Skeletal muscle tissue (tissue), 4 donors: ENCODE results near the gene PHF14. TPM values are rescaled to one million over a fixed set of nuclear protein-coding genes. Genes with fewer than 3 reads are reported as not detected.

Source experiments
- H3K27ac ChIP-seq: one replicate; pipeline ENCODE4 v1.7.0; 2013; ENCODE audit warnings: mild to moderate bottlenecking, low read depth, low read length, inconsistent platforms
- H3K27me3 ChIP-seq, 3 donors: one replicate each; pipeline ENCODE4 v1.7.0; 2013; ENCODE audit warnings: low read length in 3 of 3; ENCODE audit not compliant: control insufficient read depth in 3 of 3, insufficient read depth in 3 of 3
- H3K36me3 ChIP-seq, 3 donors: one replicate each; pipeline ENCODE4 v1.7.0; 2013; ENCODE audit warnings: low read length in 3 of 3; ENCODE audit not compliant: control insufficient read depth in 3 of 3, insufficient read depth in 3 of 3
- H3K4me1 ChIP-seq, 3 donors: one replicate each; pipeline ENCODE4 v1.7.0; 2013; ENCODE audit warnings: low read length in 3 of 3, mild to moderate bottlenecking in 3 of 3; ENCODE audit not compliant: control insufficient read depth in 3 of 3, insufficient read depth in 3 of 3
- H3K4me3 ChIP-seq, 3 donors: one replicate each; pipeline ENCODE4 v1.7.0; 2013; ENCODE audit warnings: low read length in 3 of 3
- H3K9ac ChIP-seq, 3 donors: one replicate each; pipeline ENCODE4 v1.7.0; 2013; ENCODE audit warnings: low read length in 3 of 3, mild to moderate bottlenecking in 3 of 3, moderate library complexity in 2 of 3, low read depth in 1 of 3
- H3K9me3 ChIP-seq, 3 donors: one replicate each; pipeline ENCODE4 v1.7.0; 2013; ENCODE audit warnings: low read length in 3 of 3; ENCODE audit not compliant: control insufficient read depth in 3 of 3
- total RNA-seq: library from RNA; depleted of rRNA; stranded (reverse); fragments of >200 nt; gene quantifications from one replicate; pipeline ENCODE4 v1.2.3, GENCODE V29; 2014
- donor health status: Osteomylitis.

The PHF14 gene
- total RNA-seq, 1 donor from 2014 or later = 50.1 TPM

GRCh38 chr7:11182736-11183135 lies 209.1 kb downstream of the PHF14 start:
- Histone ChIP-seq H3K27ac (no peak overlapping the region), H3K4me1 (no peaks in the 10 kb centered on the region), H3K9ac (no peak overlapping the region), H3K9me3 (peaks cover 0 to 4% (median 0%) of the 10 kb centered on the region in 3 donors), H3K36me3 (no peaks in the 10 kb centered on the region), H3K27me3 (no peaks in the 10 kb centered on the region), H3K4me3 (no peak overlapping the region)

- Histone ChIP-seq H3K4me3 (no peak overlapping the region), H3K27ac (no peak overlapping the region), H3K4me1 (no peaks in the 10 kb centered on the region), H3K36me3 (no peaks in the 10 kb centered on the region), H3K9ac (no peak overlapping the region), H3K9me3 (peaks cover 0 to 4% (median 0%) of the 10 kb centered on the region in 3 donors), H3K27me3 (no peaks in the 10 kb centered on the region)
Measured at GRCh38 chr7:11185179-11185815, 211.6 kb downstream of the PHF14 start.

DNA sequence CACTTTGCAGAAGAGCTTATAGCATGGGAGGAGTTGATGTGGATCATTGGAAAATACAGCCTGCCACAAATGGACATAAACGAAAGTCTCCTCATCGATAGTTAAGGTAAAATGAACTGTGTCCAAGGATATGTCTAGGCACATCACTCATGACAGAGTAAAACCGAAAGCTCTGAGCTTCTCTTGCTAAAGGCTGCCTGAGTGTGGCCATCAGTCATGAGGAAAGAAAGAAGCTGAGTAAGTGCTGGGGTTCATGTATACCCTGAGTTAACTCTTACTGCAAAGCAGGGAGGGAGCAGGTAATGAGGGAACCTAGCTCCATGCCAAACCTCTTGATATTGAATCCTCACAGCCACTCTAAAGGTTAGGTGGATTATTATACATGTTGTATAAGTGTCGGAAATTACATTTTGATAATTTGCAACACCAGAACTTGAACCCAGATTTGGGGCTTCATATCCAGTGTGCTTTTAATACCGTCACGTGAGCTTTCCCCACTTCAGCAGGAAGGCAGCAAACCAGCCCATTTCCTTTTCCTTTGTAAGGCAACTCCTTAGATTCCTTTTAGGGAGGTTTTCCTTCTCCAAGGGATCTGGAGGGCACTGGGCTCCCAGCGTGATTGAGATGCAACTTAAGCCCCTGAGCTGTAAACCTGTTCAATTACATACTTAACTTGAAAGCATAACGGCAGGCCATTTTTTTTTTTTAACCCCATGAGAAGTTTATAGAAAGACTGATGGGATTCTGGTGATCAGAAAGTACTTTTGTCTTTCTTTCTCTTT lies 215.0 kb downstream of the PHF14 start:
- H3K27ac ChIP-seq = no peak overlapping the region
- H3K27me3 ChIP-seq = peaks cover 0 to 4% (median 0%) of the 10 kb centered on the region in 3 donors
- H3K9ac ChIP-seq = no peak overlapping the region
- no peaks in the 10 kb centered on the region for H3K36me3 ChIP-seq
- H3K9me3 ChIP-seq = peaks cover 0 to 4% (median 0%) of the 10 kb centered on the region in 3 donors
- H3K4me3 ChIP-seq = no peak overlapping the region
- H3K4me1 ChIP-seq = no peaks in the 10 kb centered on the region

GRCh38 chr7:11191081-11191480 lies 217.4 kb downstream of the PHF14 start:
- Histone ChIP-seq H3K9me3 (no peaks in the 10 kb centered on the region), H3K27me3 (peaks cover 0 to 4% (median 0%) of the 10 kb centered on the region in 3 donors), H3K4me1 (no peaks in the 10 kb centered on the region), H3K36me3 (no peaks in the 10 kb centered on the region), H3K9ac (no peak overlapping the region), H3K27ac (no peak overlapping the region), H3K4me3 (no peak overlapping the region)

DNA sequence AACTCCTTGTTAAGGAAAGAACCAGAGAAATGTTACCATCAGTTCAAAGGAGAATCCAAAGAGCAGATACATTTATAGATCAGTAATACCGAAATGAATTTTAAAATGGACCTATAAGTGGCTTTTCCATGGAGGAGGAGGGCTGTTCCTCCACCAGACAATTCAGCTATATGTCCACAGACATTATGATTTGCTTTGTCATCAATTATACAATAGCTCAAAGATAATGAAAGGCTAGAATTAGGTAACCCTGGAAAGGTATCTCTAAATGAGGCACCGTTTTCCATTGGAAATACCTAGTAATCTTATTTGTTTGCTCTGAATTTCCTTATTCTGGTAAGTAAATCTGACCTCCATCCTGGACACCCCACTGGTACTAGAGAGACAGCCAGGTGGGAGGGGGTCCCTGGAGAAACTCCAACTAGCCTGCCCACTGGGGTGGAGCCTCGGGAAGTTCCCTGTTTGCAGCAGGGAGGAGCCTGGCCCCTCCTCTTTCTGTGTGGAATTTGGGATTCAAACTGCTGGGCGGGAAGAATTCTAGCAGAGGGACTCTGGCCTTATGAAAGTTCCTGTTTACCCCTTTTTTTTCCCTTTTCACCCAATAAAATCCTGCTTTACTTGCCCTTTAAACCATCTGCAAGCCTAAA lies 218.0 kb downstream of the PHF14 start:
- Histone ChIP-seq H3K36me3 (no peaks in the 10 kb centered on the region), H3K27ac (no peak overlapping the region), H3K9me3 (no peaks in the 10 kb centered on the region), H3K4me3 (no peak overlapping the region), H3K4me1 (no peaks in the 10 kb centered on the region), H3K9ac (no peak overlapping the region), H3K27me3 (peaks cover 0 to 4% (median 0%) of the 10 kb centered on the region in 3 donors)

GRCh38 chr7:11192506-11192905 lies 218.8 kb downstream of the PHF14 start:
- Histone ChIP-seq H3K9me3 (no peaks in the 10 kb centered on the region), H3K4me1 (no peaks in the 10 kb centered on the region), H3K9ac (peak overlapping the region in 1 of 3 donors; percentile 57), H3K36me3 (no peaks in the 10 kb centered on the region), H3K27me3 (peaks cover 0 to 4% (median 0%) of the 10 kb centered on the region in 3 donors), H3K27ac (no peak overlapping the region), H3K4me3 (peak overlapping the region in 2 of 3 donors; percentile 22 to 70)

GRCh38 chr7:11193131-11193867 lies 219.6 kb downstream of the PHF14 start:
- no peaks in the 10 kb centered on the region for H3K36me3 ChIP-seq
- peak overlapping the region in 2 of 3 donors; percentile 16 to 57 for H3K9ac ChIP-seq
- H3K4me1 ChIP-seq = no peaks in the 10 kb centered on the region
- H3K27ac ChIP-seq = no peak overlapping the region
- H3K9me3 ChIP-seq = no peaks in the 10 kb centered on the region
- peak overlapping the region; percentile 22 to 70 (median 61) for H3K4me3 ChIP-seq
- peaks cover 0 to 4% (median 0%) of the 10 kb centered on the region in 3 donors for H3K27me3 ChIP-seq

DNA sequence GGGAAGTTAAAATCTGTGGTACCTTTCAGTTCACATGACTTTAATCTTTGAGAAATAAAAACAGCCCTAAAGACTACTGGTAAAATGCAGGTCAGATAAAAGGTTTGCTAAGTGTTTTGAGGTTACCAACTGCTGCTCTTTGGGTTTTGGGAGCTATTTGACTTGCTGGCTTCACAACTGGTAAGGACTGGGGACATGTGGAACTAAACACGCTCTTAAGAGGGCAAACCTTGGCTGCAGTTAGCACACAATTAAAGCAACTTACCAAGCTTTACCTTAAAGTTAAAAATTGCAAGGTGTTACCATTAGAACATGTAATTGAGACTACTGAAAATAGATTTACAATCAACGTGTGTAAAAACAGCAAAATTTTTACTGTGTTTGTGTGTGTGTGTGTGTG lies 220.2 kb downstream of the PHF14 start:
- no peaks in the 10 kb centered on the region for H3K4me1 ChIP-seq
- H3K27ac ChIP-seq = no peak overlapping the region
- H3K9ac ChIP-seq = peak overlapping the region in 1 of 3 donors; percentile 16
- H3K36me3 ChIP-seq = no peaks in the 10 kb centered on the region
- peaks cover 0 to 4% (median 0%) of the 10 kb centered on the region in 3 donors for H3K27me3 ChIP-seq
- no peak overlapping the region for H3K4me3 ChIP-seq
- H3K9me3 ChIP-seq = no peaks in the 10 kb centered on the region

DNA sequence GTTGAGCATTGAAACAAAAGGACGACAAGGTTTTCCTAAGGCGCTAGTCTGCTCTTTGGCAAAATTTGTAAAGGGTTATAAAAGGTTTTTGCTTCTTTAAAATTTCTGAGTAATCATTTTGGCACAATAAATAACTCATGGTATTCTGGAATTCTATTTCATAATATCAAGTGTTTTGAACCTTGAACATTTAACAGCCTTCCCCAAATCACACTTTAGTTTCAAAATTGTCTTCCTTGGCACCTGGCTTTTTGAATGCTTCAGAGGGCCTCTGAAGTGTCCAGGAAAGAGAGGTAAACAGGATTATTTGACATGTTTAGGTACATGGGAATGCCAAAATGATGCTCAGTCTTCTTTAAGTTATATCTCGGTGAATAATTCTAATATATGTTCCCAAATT lies 220.8 kb downstream of the PHF14 start:
- H3K4me1 ChIP-seq = no peaks in the 10 kb centered on the region
- no peak overlapping the region for H3K9ac ChIP-seq
- no peaks in the 10 kb centered on the region for H3K9me3 ChIP-seq
- H3K36me3 ChIP-seq = no peaks in the 10 kb centered on the region
- H3K27ac ChIP-seq = no peak overlapping the region
- H3K27me3 ChIP-seq = peaks cover 0 to 4% (median 0%) of the 10 kb centered on the region in 3 donors
- H3K4me3 ChIP-seq = no peak overlapping the region
